HEK293 (cell line): ENCODE measurements around the gene ARMH2.

ENCODE experiments used
- HOXD13 ChIP-seq: sonication (generic); formaldehyde crosslinking; IDR thresholded peaks from 2 replicates; pipeline ENCODE4 v1.8.0; 2022; ENCODE audit warnings: missing genetic modification reagents, borderline replicate concordance
- TF ChIP-seq, protein P1 (sequence below): fragments of 450-650 bp; formaldehyde crosslinking; IDR thresholded peaks from 2 replicates; pipeline ENCODE4 v1.5.1; 2016; ENCODE audit warnings: missing biosample characterization, missing genetic modification characterization

DNA sequence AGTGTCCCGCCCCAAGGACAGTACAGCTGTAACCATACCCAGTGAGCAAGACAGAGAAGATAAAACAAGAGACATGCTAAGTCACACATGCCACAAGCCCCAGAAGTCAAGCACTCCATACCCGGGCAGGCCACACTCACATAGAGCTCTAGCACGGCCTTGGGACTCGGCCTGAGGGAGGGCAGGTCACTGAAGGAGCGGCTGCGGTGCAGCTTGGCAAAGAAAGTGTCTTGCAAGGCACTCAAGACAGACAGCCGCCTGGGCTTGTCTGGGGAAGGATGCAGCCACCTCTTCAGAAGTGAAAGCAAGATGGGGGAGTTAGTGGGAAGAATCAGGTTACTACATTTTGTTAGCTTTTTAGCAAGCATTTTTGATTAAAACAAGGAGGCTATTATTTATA is 48.7 kb upstream of the ARMH2 start:
- TF ChIP-seq, protein P1, sequence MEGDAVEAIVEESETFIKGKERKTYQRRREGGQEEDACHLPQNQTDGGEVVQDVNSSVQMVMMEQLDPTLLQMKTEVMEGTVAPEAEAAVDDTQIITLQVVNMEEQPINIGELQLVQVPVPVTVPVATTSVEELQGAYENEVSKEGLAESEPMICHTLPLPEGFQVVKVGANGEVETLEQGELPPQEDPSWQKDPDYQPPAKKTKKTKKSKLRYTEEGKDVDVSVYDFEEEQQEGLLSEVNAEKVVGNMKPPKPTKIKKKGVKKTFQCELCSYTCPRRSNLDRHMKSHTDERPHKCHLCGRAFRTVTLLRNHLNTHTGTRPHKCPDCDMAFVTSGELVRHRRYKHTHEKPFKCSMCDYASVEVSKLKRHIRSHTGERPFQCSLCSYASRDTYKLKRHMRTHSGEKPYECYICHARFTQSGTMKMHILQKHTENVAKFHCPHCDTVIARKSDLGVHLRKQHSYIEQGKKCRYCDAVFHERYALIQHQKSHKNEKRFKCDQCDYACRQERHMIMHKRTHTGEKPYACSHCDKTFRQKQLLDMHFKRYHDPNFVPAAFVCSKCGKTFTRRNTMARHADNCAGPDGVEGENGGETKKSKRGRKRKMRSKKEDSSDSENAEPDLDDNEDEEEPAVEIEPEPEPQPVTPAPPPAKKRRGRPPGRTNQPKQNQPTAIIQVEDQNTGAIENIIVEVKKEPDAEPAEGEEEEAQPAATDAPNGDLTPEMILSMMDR (tag by site-specific recombination): no peak
- no peak for TF ChIP-seq HOXD13 (CRISPR knock-in tag)
